ENCODE results near the gene LMNA. TPM values are rescaled to one million over a fixed set of nuclear protein-coding genes. Genes with fewer than 3 reads are reported as not detected.
A peak's percentile ranks its signal among the peaks of the same experiment; 100 is the strongest.

LMNA gene
- total RNA-seq, 1 donor from 2014 or later = 638 TPM

- peaks cover 3% of the 10 kb centered on the region for H3K36me3 ChIP-seq (ENCODE audit: control insufficient read depth, insufficient read depth, low read length)
- DNase-seq (ENCODE audit: low read depth) (no peak), FAIRE-seq (no peak)
- no peak overlapping the region for H3K4me3 ChIP-seq (ENCODE audit: low read depth, low read length)
- H3K27me3 ChIP-seq (ENCODE audit: control insufficient read depth, insufficient read depth, low read length) = no peaks in the 10 kb centered on the region
- no peak for TF ChIP-seq CTCF (IDR thresholded peaks at IDR 0.05; ENCODE audit: insufficient read depth, low read length, severe bottlenecking)
These were observed 30.2 kb downstream of the LMNA start for GRCh38 chr1:156144742-156145141.

GRCh38 chr1:156145650-156146019, 31.1 kb downstream of the LMNA start:
- no peak for FAIRE-seq
- H3K36me3 ChIP-seq (ENCODE audit: control insufficient read depth, insufficient read depth, low read length) = no peaks in the 10 kb centered on the region
- no peak for TF ChIP-seq CTCF (IDR thresholded peaks at IDR 0.05; ENCODE audit: insufficient read depth, low read length, severe bottlenecking)
- H3K4me3 ChIP-seq (ENCODE audit: low read depth, low read length) = no peak overlapping the region
- DNase-seq (ENCODE audit: low read depth) = no peak
- H3K27me3 ChIP-seq (ENCODE audit: control insufficient read depth, insufficient read depth, low read length) = no peaks in the 10 kb centered on the region

- FAIRE-seq (no peak), DNase-seq (ENCODE audit: low read depth) (peak; percentile 92)
- Histone ChIP-seq H3K4me3 (ENCODE audit: low read depth, low read length) (no peak overlapping the region), H3K36me3 (ENCODE audit: control insufficient read depth, insufficient read depth, low read length) (no peaks in the 10 kb centered on the region), H3K27me3 (ENCODE audit: control insufficient read depth, insufficient read depth, low read length) (no peaks in the 10 kb centered on the region)
- peak; percentile 64 for TF ChIP-seq CTCF (IDR thresholded peaks at IDR 0.05; ENCODE audit: insufficient read depth, low read length, severe bottlenecking)
These were observed 31.7 kb downstream of the LMNA start for GRCh38 chr1:156146020-156146768.

GRCh38 chr1:156146769-156147405, 32.4 kb downstream of the LMNA start:
- no peak for DNase-seq (ENCODE audit: low read depth)
- H3K27me3 ChIP-seq (ENCODE audit: control insufficient read depth, insufficient read depth, low read length) = no peaks in the 10 kb centered on the region

GRCh38 chr1:156148216-156148615, 33.7 kb downstream of the LMNA start:
- Histone ChIP-seq H3K36me3 (ENCODE audit: control insufficient read depth, insufficient read depth, low read length) (no peaks in the 10 kb centered on the region), H3K4me3 (ENCODE audit: low read depth, low read length) (no peak overlapping the region), H3K27me3 (ENCODE audit: control insufficient read depth, insufficient read depth, low read length) (no peaks in the 10 kb centered on the region)
- DNase-seq (ENCODE audit: low read depth) = no peak
- no peak for TF ChIP-seq CTCF (IDR thresholded peaks at IDR 0.05; ENCODE audit: insufficient read depth, low read length, severe bottlenecking)
- FAIRE-seq = no peak

More at GRCh38 chr1:156146769-156147405, 32.4 kb downstream of the LMNA start:
- no peak for FAIRE-seq
- TF ChIP-seq CTCF (IDR thresholded peaks at IDR 0.05; ENCODE audit: insufficient read depth, low read length, severe bottlenecking) = no peak
- H3K36me3 ChIP-seq (ENCODE audit: control insufficient read depth, insufficient read depth, low read length) = no peaks in the 10 kb centered on the region
- H3K4me3 ChIP-seq (ENCODE audit: low read depth, low read length) = no peak overlapping the region

Measured in bronchial epithelial cell (primary cell).